Heart left ventricle (tissue), 13 donors: ENCODE results near the gene DOCK9.

Experiments used
- POLR2A ChIP-seq, 2 donors: fragments of 450-650 bp; IDR thresholded peaks; one replicate each; pipeline ENCODE4 v1.6.1; 2017; ENCODE audit warnings: antibody characterized with exemption in 2 of 2, mild to moderate bottlenecking in 2 of 2, moderate library complexity in 2 of 2
- TF ChIP-seq, protein P1 (sequence below), 12 donors: fragments of 200-600 bp; sonication (generic) in 4 of 12; IDR thresholded peaks; one replicate each; pipeline versions ENCODE4 v1.5.0 to v1.8.0; 2018 to 2022; ENCODE audit warnings: antibody characterized with exemption in 12 of 12, mild to moderate bottlenecking in 5 of 12
- donor health status: ischemic (EF 13 %, LVEDD 7.1; RV severe dilation, severe dysfunction).
- donor health status: DM: no; HTN: yes; CAD: no.
- donor health status: DM: no; HTN: no; CAD: no.
- donor health status: ischemic (EF 25% LVEDD 6.9; RV normal size, moderate dysfunction).
- donor health status: ischemic (EF 25% LVEDD 5.7; RV mildly dilated, moderate dysfunction).
- donor health status: ischemic (EF 35%, LVEDD 5.7; RV mildly dilated, moderate dysfunction).
- donor health status: nonischemic (EF 11% LVEDD 7.7; RV severe dilation, severe dysfunction).
- donor health status: DM: yes; HTN: yes; CAD: no.
- donor health status: PGD.
- donor health status: ischemic (EF 29% LVEDD 5.4; RV normal size, mild dysfunction).
- donor health status: nonischemic (EF 23%, LVEDD 6.1; RV moderate dilation, normal function).

GRCh38 chr13:98923641-98924397 lies 54.0 kb downstream of the DOCK9 start:
- TF ChIP-seq, protein P1, sequence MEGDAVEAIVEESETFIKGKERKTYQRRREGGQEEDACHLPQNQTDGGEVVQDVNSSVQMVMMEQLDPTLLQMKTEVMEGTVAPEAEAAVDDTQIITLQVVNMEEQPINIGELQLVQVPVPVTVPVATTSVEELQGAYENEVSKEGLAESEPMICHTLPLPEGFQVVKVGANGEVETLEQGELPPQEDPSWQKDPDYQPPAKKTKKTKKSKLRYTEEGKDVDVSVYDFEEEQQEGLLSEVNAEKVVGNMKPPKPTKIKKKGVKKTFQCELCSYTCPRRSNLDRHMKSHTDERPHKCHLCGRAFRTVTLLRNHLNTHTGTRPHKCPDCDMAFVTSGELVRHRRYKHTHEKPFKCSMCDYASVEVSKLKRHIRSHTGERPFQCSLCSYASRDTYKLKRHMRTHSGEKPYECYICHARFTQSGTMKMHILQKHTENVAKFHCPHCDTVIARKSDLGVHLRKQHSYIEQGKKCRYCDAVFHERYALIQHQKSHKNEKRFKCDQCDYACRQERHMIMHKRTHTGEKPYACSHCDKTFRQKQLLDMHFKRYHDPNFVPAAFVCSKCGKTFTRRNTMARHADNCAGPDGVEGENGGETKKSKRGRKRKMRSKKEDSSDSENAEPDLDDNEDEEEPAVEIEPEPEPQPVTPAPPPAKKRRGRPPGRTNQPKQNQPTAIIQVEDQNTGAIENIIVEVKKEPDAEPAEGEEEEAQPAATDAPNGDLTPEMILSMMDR (IDR thresholded peaks at IDR 0.05): no peak
- no peak for TF ChIP-seq POLR2A (IDR thresholded peaks at IDR 0.05)
